Lower leg skin (tissue), 3 donors: ENCODE measurements around the gene CPS1.

Source experiments
- CTCF ChIP-seq, 3 donors: fragments of 450-650 bp; IDR thresholded peaks; one replicate each; pipeline ENCODE4 v1.5.1; 2016; ENCODE audit warnings: antibody characterized with exemption in 3 of 3, mild to moderate bottlenecking in 3 of 3, moderate library complexity in 2 of 3
- POLR2A ChIP-seq, 2 donors: fragments of 450-650 bp; IDR thresholded peaks; one replicate each; pipeline ENCODE4 v1.6.1; 2016 to 2017; ENCODE audit warnings: antibody characterized with exemption in 2 of 2, mild to moderate bottlenecking in 1 of 2, moderate library complexity in 1 of 2

GRCh38 chr2:210568108-210568507 is 11.7 kb downstream of the CPS1 start:
- TF ChIP-seq POLR2A (IDR thresholded peaks at IDR 0.05) (no peak), CTCF (IDR thresholded peaks at IDR 0.05) (no peak)
